Neural cell (in vitro differentiated cells): ENCODE data around the gene ATAD2B.

Source experiments
- MXI1 ChIP-seq: fragments of 450-650 bp; conservative IDR thresholded peaks from 2 replicates; pipeline ENCODE4 v1.6.1; 2014; ENCODE audit warnings: antibody characterized with exemption, mild to moderate bottlenecking; ENCODE audit not compliant: poor library complexity, severe bottlenecking
- POLR2AphosphoS5 ChIP-seq: IDR thresholded peaks from 2 replicates; pipeline ENCODE4 v1.6.1; 2012
- REST ChIP-seq: IDR thresholded peaks from 2 replicates; pipeline ENCODE4 v1.6.1; 2012; ENCODE audit warnings: borderline replicate concordance
- TF ChIP-seq, protein P1 (sequence below): fragments of 450-650 bp; IDR thresholded peaks from 2 replicates; pipeline ENCODE4 v1.5.1; 2014; ENCODE audit warnings: antibody characterized with exemption, mild to moderate bottlenecking, moderate library complexity; ENCODE audit not compliant: poor library complexity, severe bottlenecking

GRCh38 chr2:23861952-23862351 lies 65.0 kb downstream of the ATAD2B start:
- TF ChIP-seq MXI1 = no peak
- TF ChIP-seq POLR2AphosphoS5 = no peak
- TF ChIP-seq, protein P1, sequence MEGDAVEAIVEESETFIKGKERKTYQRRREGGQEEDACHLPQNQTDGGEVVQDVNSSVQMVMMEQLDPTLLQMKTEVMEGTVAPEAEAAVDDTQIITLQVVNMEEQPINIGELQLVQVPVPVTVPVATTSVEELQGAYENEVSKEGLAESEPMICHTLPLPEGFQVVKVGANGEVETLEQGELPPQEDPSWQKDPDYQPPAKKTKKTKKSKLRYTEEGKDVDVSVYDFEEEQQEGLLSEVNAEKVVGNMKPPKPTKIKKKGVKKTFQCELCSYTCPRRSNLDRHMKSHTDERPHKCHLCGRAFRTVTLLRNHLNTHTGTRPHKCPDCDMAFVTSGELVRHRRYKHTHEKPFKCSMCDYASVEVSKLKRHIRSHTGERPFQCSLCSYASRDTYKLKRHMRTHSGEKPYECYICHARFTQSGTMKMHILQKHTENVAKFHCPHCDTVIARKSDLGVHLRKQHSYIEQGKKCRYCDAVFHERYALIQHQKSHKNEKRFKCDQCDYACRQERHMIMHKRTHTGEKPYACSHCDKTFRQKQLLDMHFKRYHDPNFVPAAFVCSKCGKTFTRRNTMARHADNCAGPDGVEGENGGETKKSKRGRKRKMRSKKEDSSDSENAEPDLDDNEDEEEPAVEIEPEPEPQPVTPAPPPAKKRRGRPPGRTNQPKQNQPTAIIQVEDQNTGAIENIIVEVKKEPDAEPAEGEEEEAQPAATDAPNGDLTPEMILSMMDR = no peak
- no peak for TF ChIP-seq REST
